HCT116 (cell line): Measurements from ENCODE around the gene CPEB2. TPM values are rescaled to one million over a fixed set of nuclear protein-coding genes. Genes with fewer than 3 reads are reported as not detected.

Experiments
- ATAC-seq: fragments of 200-7000 bp; cut with Tn5 transposase; 2 replicates; pipeline ENCODE4 v1.9.1; 2020; ENCODE audit warnings: mild to moderate bottlenecking, moderate library complexity
- BruUV-seq: library from RNA; stranded (reverse); fragments of 400-500 nt; replicated peaks from 2 replicates; lab custom pipeline; 2021; lab: Mats Ljungman, UMichigan
- CTCF ChIA-PET: fragments of 300-600 bp; sonication (Branson Sonifier 250); formaldehyde crosslinking; loops from one replicate; lab custom pipeline; 2021; ENCODE audit warnings: antibody characterized with exemption; lab: Charles Lee
- POLR2A ChIA-PET: fragments of 300-600, 350-600 bp; sonication (Branson Sonifier 250); formaldehyde crosslinking; loops from one replicate; lab custom pipeline; 2021; ENCODE audit warnings: antibody characterized with exemption; lab: Charles Lee
- RAD21 ChIA-PET, 2 experiments: fragments of 300-600 bp; sonication (Branson Sonifier 250); formaldehyde crosslinking; loops; one replicate each; lab custom pipeline; 2023; ENCODE audit warnings: low total read pairs in 2 of 2; ENCODE audit not compliant: uncharacterized antibody in 2 of 2, unreplicated experiment in 2 of 2, low non-redundant PET in 1 of 2; lab: Charles Lee
- DNase-seq: peaks from one replicate; pipeline ENCODE4 v3.0.0-alpha.2; 2010; ENCODE audit warnings: low read depth, low spot score
- H2AFZ ChIP-seq: fragments of 200-600 bp; shearing (Covaris generic), sonication (generic); 2 replicates; pipeline ENCODE4 v1.6.1; 2017; ENCODE audit warnings: low read depth, mixed run types, mixed read lengths, antibody characterized with exemption, low read length; ENCODE audit not compliant: poor library complexity, severe bottlenecking
- H3K27ac ChIP-seq: 2 replicates; pipeline ENCODE4 v1.5.1; 2012; ENCODE audit warnings: low read depth, low read length
- H3K27me3 ChIP-seq: fragments of 200-600 bp; sonication (generic); 2 replicates; pipeline ENCODE4 v1.6.1; 2016; ENCODE audit warnings: mixed run types, low read length, mixed read lengths; ENCODE audit not compliant: insufficient read depth
- H3K36me3 ChIP-seq, 2 experiments: fragments of 200-500 bp in 1 of 2; fragments of 200-600 bp in 1 of 2; sonication (Bioruptor generic) in 1 of 2; sonication (generic) in 1 of 2; 2 replicates each; pipeline versions ENCODE4 v1.5.1 to v1.6.1; 2014 to 2016; ENCODE audit warnings: low read length in 2 of 2, inconsistent platforms in 1 of 2, mixed read lengths in 1 of 2, mixed run types in 1 of 2; ENCODE audit not compliant: insufficient read depth in 2 of 2, control insufficient read depth in 1 of 2
- H3K4me1 ChIP-seq, 2 experiments: fragments of 200-600 bp in 1 of 2; sonication (generic) in 1 of 2; 2 replicates each; pipeline versions ENCODE4 v1.5.1 to v1.6.1; 2012 to 2017; ENCODE audit warnings: low read length in 2 of 2, inconsistent platforms in 1 of 2, mild to moderate bottlenecking in 1 of 2, mixed read lengths in 1 of 2, mixed run types in 1 of 2, moderate library complexity in 1 of 2; ENCODE audit not compliant: insufficient read depth in 2 of 2, control insufficient read depth in 1 of 2
- H3K4me2 ChIP-seq: fragments of 200-600 bp; sonication (generic); 2 replicates; pipeline ENCODE4 v1.6.1; 2017; ENCODE audit warnings: mixed run types, low read length, mixed read lengths
- H3K4me3 ChIP-seq, 2 experiments: fragments of 200-600 bp in 1 of 2; sonication (generic) in 1 of 2; replicated peaks in 1 of 2; 2 replicates each; pipeline ENCODE4 v1.5.1; 2011 to 2016; ENCODE audit warnings: low read length in 2 of 2, control low read depth in 1 of 2, low read depth in 1 of 2, mild to moderate bottlenecking in 1 of 2, mixed read lengths in 1 of 2, mixed run types in 1 of 2
- H3K79me2 ChIP-seq: fragments of 200-600 bp; sonication (generic); 2 replicates; pipeline ENCODE4 v1.6.1; 2017; ENCODE audit warnings: mild to moderate bottlenecking, mixed run types, low read length, moderate library complexity, mixed read lengths; ENCODE audit not compliant: insufficient read depth
- H3K9ac ChIP-seq: fragments of 200-600 bp; sonication (generic); 2 replicates; pipeline ENCODE4 v1.6.1; 2016; ENCODE audit warnings: low read length, mixed read lengths
- H3K9me2 ChIP-seq: fragments of 200-600 bp; sonication (generic), shearing (Covaris generic); 2 replicates; pipeline ENCODE4 v1.6.1; 2017; ENCODE audit warnings: mixed run types, mild to moderate bottlenecking, moderate library complexity; ENCODE audit not compliant: insufficient read depth
- H3K9me3 ChIP-seq, 2 experiments: fragments of 200-500 bp in 1 of 2; fragments of 200-600 bp in 1 of 2; sonication (Bioruptor generic) in 1 of 2; sonication (generic) in 1 of 2; 2 replicates each; pipeline ENCODE4 v1.6.1; 2014 to 2017; ENCODE audit warnings: low read length in 2 of 2, mixed read lengths in 2 of 2, inconsistent platforms in 1 of 2, low read depth in 1 of 2, mild to moderate bottlenecking in 1 of 2, mixed run types in 1 of 2, moderate library complexity in 1 of 2; ENCODE audit not compliant: control insufficient read depth in 1 of 2, insufficient read depth in 1 of 2
- H4K20me1 ChIP-seq: fragments of 200-600 bp; sonication (generic), shearing (Covaris generic); 2 replicates; pipeline ENCODE4 v1.6.1; 2017; ENCODE audit warnings: mixed run types, mild to moderate bottlenecking, moderate library complexity; ENCODE audit not compliant: insufficient read depth
- CEBPB ChIP-seq: IDR thresholded peaks from 2 replicates; pipeline ENCODE4 v1.6.1; 2012; ENCODE audit warnings: low read depth
- CTCF ChIP-seq, 3 experiments: fragments of 200-600 bp in 1 of 3; sonication (generic) in 1 of 3; IDR thresholded peaks in 2 of 3; conservative IDR thresholded peaks in 1 of 3; 2 replicates each; pipeline ENCODE4 v1.5.1; 2012 to 2017; ENCODE audit warnings: low read depth in 2 of 3, low read length in 2 of 3, antibody characterized with exemption in 1 of 3, borderline replicate concordance in 1 of 3, control low read depth in 1 of 3, mild to moderate bottlenecking in 1 of 3, mixed read lengths in 1 of 3, mixed run types in 1 of 3, moderate library complexity in 1 of 3; ENCODE audit not compliant: insufficient read depth in 1 of 3
- EGR1 ChIP-seq: IDR thresholded peaks from 2 replicates; pipeline ENCODE4 v1.6.1; 2012; ENCODE audit warnings: low read depth
- EZH2phosphoT487 ChIP-seq: fragments of 200-600 bp; IDR thresholded peaks from 2 replicates; pipeline ENCODE4 v1.6.1; 2018; ENCODE audit warnings: antibody characterized with exemption, borderline replicate concordance
- FOSL1 ChIP-seq: IDR thresholded peaks from 2 replicates; pipeline ENCODE4 v1.6.1; 2012; ENCODE audit warnings: low read depth
- POLR2A ChIP-seq: IDR thresholded peaks from 2 replicates; pipeline ENCODE4 v1.7.0; 2011; ENCODE audit warnings: borderline replicate concordance; ENCODE audit not compliant: insufficient read depth, insufficient read length; ENCODE audit errors: extremely low read depth
- RAD21 ChIP-seq: IDR thresholded peaks from 2 replicates; pipeline ENCODE4 v1.6.1; 2012; ENCODE audit warnings: low read depth, mild to moderate bottlenecking
- SIN3A ChIP-seq: IDR thresholded peaks from 2 replicates; pipeline ENCODE4 v1.6.1; 2012; ENCODE audit warnings: low read depth
- SP1 ChIP-seq: IDR thresholded peaks from 2 replicates; pipeline ENCODE4 v1.6.1; 2012; ENCODE audit warnings: low read depth
- TCF7L2 ChIP-seq: IDR thresholded peaks from 2 replicates; pipeline ENCODE4 v1.7.0; 2011; ENCODE audit warnings: borderline replicate concordance, inconsistent platforms; ENCODE audit not compliant: insufficient read depth, insufficient read length; ENCODE audit errors: extremely low read depth
- YY1 ChIP-seq: IDR thresholded peaks from 2 replicates; pipeline ENCODE4 v1.6.1; 2011; ENCODE audit warnings: low read length, low read depth, moderate library complexity, mild to moderate bottlenecking; ENCODE audit not compliant: insufficient replicate concordance; ENCODE audit errors: extremely low read depth
- intact Hi-C: fragments of 100-400 bp; cut with micrococcal nuclease; formaldehyde crosslinking; loops from 2 replicates; pipeline ENCODE4 v1.10.0; 2022
- total RNA-seq: library from RNA; stranded (reverse); gene quantifications from one replicate; pipeline ENCODE4 v1.2.1, GENCODE V29; 2021; ENCODE audit not compliant: unreplicated experiment

Gene CPEB2
- total RNA-seq, 1 experiment from 2014 or later = 1.3 TPM

GRCh38 chr4:15006416-15007024 lies 4.2 kb downstream of the CPEB2 start:
- peak; percentile 27; the same call in 1 of the 2 replicates for TF ChIP-seq RAD21
- no peak for TF ChIP-seq TCF7L2
- TF ChIP-seq CTCF (IDR thresholded peaks at IDR 0.05 in 2 of 3, conservative IDR thresholded peaks at IDR 0.05 in 1 of 3; ENCODE audit: borderline replicate concordance in 1 of 3, insufficient read depth in 1 of 3, low read depth in 2 of 3, low read length in 2 of 3) = peak in 2 of 3 experiments; percentile 43 to 53; a peak in 4 of 6 replicates
- no peak for TF ChIP-seq SP1
- TF ChIP-seq CEBPB = no peak
- Histone ChIP-seq H2AFZ (no peak overlapping the region), H3K4me1 (peaks cover 0 to 13% of the 10 kb centered on the region in 2 experiments; a peak in 2 of 4 replicates), H3K4me3 (no peak overlapping the region), H3K9me3 (no peaks in the 10 kb centered on the region), H4K20me1 (no peaks in the 10 kb centered on the region), H3K27ac (no peak overlapping the region), H3K9ac (no peak overlapping the region), H3K79me2 (no peaks in the 10 kb centered on the region), H3K36me3 (no peaks in the 10 kb centered on the region), H3K9me2 (no peaks in the 10 kb centered on the region), H3K27me3 (no peaks in the 10 kb centered on the region), H3K4me2 (no peak overlapping the region)
- intact Hi-C loops = loop anchor here (10.0 kb wide), 1 partner anchor 1382 kb away; the partner anchor contains the start of gene BOD1L1
- ChIA-PET CTCF (no interaction called here), RAD21 (no interaction called here), POLR2A (no interaction called here)
- DNase-seq = no peak
- no peak for ATAC-seq
- no TSS peak for BruUV-seq

- Histone ChIP-seq H3K4me3 (no peak overlapping the region), H3K9me3 (no peaks in the 10 kb centered on the region), H3K4me1 (peaks cover 0 to 13% of the 10 kb centered on the region in 2 experiments; a peak in 2 of 4 replicates), H4K20me1 (no peaks in the 10 kb centered on the region), H3K27me3 (no peaks in the 10 kb centered on the region)
- ATAC-seq = no peak
- BruUV-seq = no TSS peak
- CTCF ChIA-PET = no interaction called here
- POLR2A ChIA-PET = no interaction called here
- no peak for TF ChIP-seq CTCF (IDR thresholded peaks at IDR 0.05 in 2 of 3, conservative IDR thresholded peaks at IDR 0.05 in 1 of 3; ENCODE audit: borderline replicate concordance in 1 of 3, insufficient read depth in 1 of 3, low read depth in 2 of 3, low read length in 2 of 3)
- no peak for TF ChIP-seq POLR2A
- no peak for TF ChIP-seq SP1
- no peak for TF ChIP-seq YY1
- TF ChIP-seq TCF7L2 = no peak
- no peak for TF ChIP-seq EZH2phosphoT487
- TF ChIP-seq SIN3A = no peak
- TF ChIP-seq EGR1 = no peak
- TF ChIP-seq FOSL1 = no peak
- TF ChIP-seq, all 23 proteins: peak for 0
- DNase-seq = no peak
- RAD21 ChIA-PET = no interaction called here
- Histone ChIP-seq H3K36me3 (no peaks in the 10 kb centered on the region), H3K4me2 (no peak overlapping the region), H2AFZ (no peak overlapping the region), H3K9ac (no peak overlapping the region), H3K79me2 (no peaks in the 10 kb centered on the region), H3K9me2 (no peaks in the 10 kb centered on the region), H3K27ac (no peak overlapping the region)
- intact Hi-C loops = loop anchor here (10.0 kb wide), 1 partner anchor 1382 kb away; the partner anchor contains the start of gene BOD1L1
These were observed 4.9 kb downstream of the CPEB2 start for GRCh38 chr4:15007201-15007600.
